Gastroesophageal sphincter (tissue), 4 donors: ENCODE data around the gene CAMK1D. TPM values are rescaled to one million over a fixed set of nuclear protein-coding genes. Genes with fewer than 3 reads are reported as not detected.

Experiments used
- ATAC-seq: fragments of 150-250 bp; one replicate; pipeline ENCODE4 v1.9.1; 2016; ENCODE audit warnings: mild to moderate bottlenecking, moderate library complexity
- H3K27ac ChIP-seq, 4 donors: fragments of 200-600 bp; sonication (generic) in 3 of 4; 1 replicate in 3 of 4; 2 replicates in 1 of 4; pipeline ENCODE4 v1.5.1; 2016 to 2019
- H3K27me3 ChIP-seq: fragments of 200-600 bp; sonication (generic); one replicate; pipeline ENCODE4 v1.5.1; 2019
- H3K36me3 ChIP-seq, 2 donors: fragments of 200-600 bp; sonication (generic); one replicate each; pipeline ENCODE4 v1.5.1; 2019; ENCODE audit warnings: control low read depth in 1 of 2
- H3K4me1 ChIP-seq, 3 donors: fragments of 200-600 bp; sonication (generic); 1 replicate in 2 of 3; 2 replicates in 1 of 3; pipeline ENCODE4 v1.5.1; 2016 to 2019; ENCODE audit warnings: control low read depth in 2 of 3
- H3K4me3 ChIP-seq, 2 donors: fragments of 200-600 bp; sonication (generic); one replicate each; pipeline ENCODE4 v1.5.1; 2019; ENCODE audit warnings: mild to moderate bottlenecking in 1 of 2, moderate library complexity in 1 of 2
- H3K9me3 ChIP-seq, 3 donors: fragments of 200-600 bp; sonication (generic); one replicate each; pipeline ENCODE4 v1.5.1; 2017 to 2019; ENCODE audit warnings: control low read depth in 2 of 3
- CTCF ChIP-seq, 4 experiments: fragments of 200-600 bp in 2 of 4; fragments of 450-650 bp in 2 of 4; sonication (generic) in 1 of 4; IDR thresholded peaks; one replicate each; pipeline ENCODE4 v1.5.1; 2017 to 2019; ENCODE audit warnings: antibody characterized with exemption in 4 of 4, mild to moderate bottlenecking in 2 of 4, moderate library complexity in 2 of 4
- EP300 ChIP-seq: sonication (generic); formaldehyde crosslinking; IDR thresholded peaks from one replicate; pipeline ENCODE4 v1.6.1; 2017; ENCODE audit warnings: antibody characterized with exemption, mild to moderate bottlenecking
- POLR2A ChIP-seq, 2 donors: fragments of 450-650 bp; IDR thresholded peaks; one replicate each; pipeline ENCODE4 v1.6.1; 2017; ENCODE audit warnings: antibody characterized with exemption in 2 of 2, mild to moderate bottlenecking in 2 of 2, moderate library complexity in 1 of 2
- POLR2AphosphoS5 ChIP-seq: sonication (generic); formaldehyde crosslinking; IDR thresholded peaks from one replicate; pipeline ENCODE4 v1.6.1; 2017; ENCODE audit warnings: antibody characterized with exemption
- WGBS, 2 donors: methylation state at CpG; one replicate each; pipeline ENCODE4 v1.1.5; 2018; ENCODE audit warnings: low coverage in 1 of 2; 5-methylcytosine and 5-hydroxymethylcytosine counted together
- total RNA-seq, 4 donors: library from RNA; depleted of rRNA; stranded (reverse); fragments of >200 nt; gene quantifications; one replicate each; pipeline ENCODE4 v1.1.0, GENCODE V29; 2016

CAMK1D gene
- total RNA-seq, 4 donors from 2014 or later = 11.6 to 18.3 (median 15.3) TPM

GRCh38 chr10:12872577-12872976, 523.2 kb downstream of the CAMK1D start:
- no peak overlapping the region for H3K27ac ChIP-seq
- H3K27me3 ChIP-seq = no peaks in the 10 kb centered on the region
- ATAC-seq = no peak
- H3K36me3 ChIP-seq = no peaks in the 10 kb centered on the region
- H3K9me3 ChIP-seq = no peaks in the 10 kb centered on the region
- WGBS, 2 donors = 90 to 95% methylated on average over 4 to 9 of the region's 9 CpGs
- H3K4me3 ChIP-seq = no peak overlapping the region
- no peak for TF ChIP-seq POLR2AphosphoS5
- no peak for TF ChIP-seq CTCF (IDR thresholded peaks at IDR 0.05)
- TF ChIP-seq EP300 = no peak
- TF ChIP-seq POLR2A (IDR thresholded peaks at IDR 0.05) = no peak
- H3K4me1 ChIP-seq = peaks cover 0 to 31% (median 0%) of the 10 kb centered on the region in 3 donors

DNA sequence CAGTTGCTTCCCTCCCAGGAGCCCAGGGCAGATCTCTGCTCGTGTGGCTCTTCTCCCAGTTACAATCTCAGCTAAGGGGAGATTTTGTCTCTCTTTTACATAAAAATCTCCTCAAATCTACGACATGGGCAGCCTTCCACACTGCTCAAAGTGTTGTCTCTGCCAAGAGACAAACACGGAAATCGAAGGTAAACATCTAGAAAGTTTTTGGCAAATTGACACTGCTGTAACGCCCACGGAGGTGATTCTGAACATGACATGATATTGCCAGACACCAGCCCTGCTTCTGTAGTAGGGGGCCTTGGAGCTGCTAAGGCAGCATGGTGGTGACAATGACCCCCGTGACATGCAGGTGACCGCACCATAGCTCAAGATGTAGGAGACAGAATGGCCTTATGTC, 523.8 kb downstream of the CAMK1D start:
- H3K36me3 ChIP-seq = no peaks in the 10 kb centered on the region
- TF ChIP-seq POLR2AphosphoS5 (no peak), CTCF (IDR thresholded peaks at IDR 0.05) (no peak), EP300 (no peak), POLR2A (IDR thresholded peaks at IDR 0.05) (no peak)
- no peak for ATAC-seq
- WGBS, 2 donors = 32 to 52% methylated on average over 3 to 7 of the region's 8 CpGs
- H3K4me3 ChIP-seq = no peak overlapping the region
- H3K27me3 ChIP-seq = no peaks in the 10 kb centered on the region
- peaks cover 0 to 31% (median 0%) of the 10 kb centered on the region in 3 donors for H3K4me1 ChIP-seq
- H3K9me3 ChIP-seq = no peaks in the 10 kb centered on the region
- no peak overlapping the region for H3K27ac ChIP-seq

DNA sequence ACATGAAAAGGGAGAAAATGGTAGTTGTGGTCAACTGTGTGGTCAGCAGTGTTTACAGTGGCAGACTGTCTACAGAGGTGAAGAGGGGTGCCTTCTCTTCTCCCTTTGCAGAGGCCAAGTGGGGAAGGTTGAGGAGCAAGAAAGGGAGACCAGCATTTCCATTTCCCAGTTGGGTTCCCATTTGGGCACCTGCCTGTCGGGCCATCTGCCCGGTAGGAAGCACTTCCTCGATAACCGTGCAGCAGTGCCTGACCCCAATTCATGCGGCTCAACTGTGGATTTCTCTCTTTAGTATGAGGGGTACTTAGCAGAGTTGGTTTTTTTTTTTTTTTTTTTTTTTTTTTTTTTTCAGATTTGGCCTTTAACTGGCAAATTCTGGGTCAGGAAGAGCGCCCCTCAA, 525.2 kb downstream of the CAMK1D start:
- no peak overlapping the region for H3K4me3 ChIP-seq
- no peaks in the 10 kb centered on the region for H3K9me3 ChIP-seq
- no peaks in the 10 kb centered on the region for H3K36me3 ChIP-seq
- TF ChIP-seq POLR2AphosphoS5 (no peak), CTCF (IDR thresholded peaks at IDR 0.05) (no peak)
- WGBS, 2 donors = 94% methylated on average over 5 of the region's 6 CpGs; no CpG with 5 or more reads in 1 of the 2 donors
- no peaks in the 10 kb centered on the region for H3K27me3 ChIP-seq
- no peak overlapping the region for H3K27ac ChIP-seq
- no peak for ATAC-seq
- H3K4me1 ChIP-seq = peaks cover 0 to 31% (median 0%) of the 10 kb centered on the region in 3 donors

DNA sequence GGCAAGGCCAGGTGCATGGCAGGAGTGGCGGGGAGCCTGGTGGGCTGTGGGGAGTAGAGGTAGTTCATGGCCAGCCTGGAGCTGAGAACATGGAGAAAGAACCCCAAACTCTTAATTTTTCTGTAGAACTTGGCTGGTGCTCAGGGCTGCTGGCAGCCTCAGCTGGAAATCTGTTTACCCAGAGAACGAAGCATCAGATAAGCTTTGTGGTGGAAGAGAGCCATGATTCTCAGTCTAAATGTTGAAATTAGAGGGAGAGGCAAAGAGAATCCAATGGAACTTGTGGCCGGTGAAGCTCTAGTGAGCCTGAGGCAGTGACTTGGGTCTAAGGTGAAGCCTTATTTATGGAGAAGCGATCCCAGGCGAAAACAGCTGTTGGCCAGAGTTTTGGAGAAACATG, 525.8 kb downstream of the CAMK1D start:
- no peak for ATAC-seq
- Histone ChIP-seq H3K9me3 (no peaks in the 10 kb centered on the region), H3K4me1 (peaks cover 0 to 35% (median 0%) of the 10 kb centered on the region in 3 donors), H3K27ac (peak overlapping the region in 1 of 4 donors; percentile 14), H3K36me3 (no peaks in the 10 kb centered on the region), H3K4me3 (no peak overlapping the region), H3K27me3 (no peaks in the 10 kb centered on the region)
- 28 to 55% methylated on average over 4 of the region's 5 CpGs for WGBS, 2 donors
- TF ChIP-seq POLR2AphosphoS5 (peak; percentile 45), POLR2A (IDR thresholded peaks at IDR 0.05) (no peak)

DNA sequence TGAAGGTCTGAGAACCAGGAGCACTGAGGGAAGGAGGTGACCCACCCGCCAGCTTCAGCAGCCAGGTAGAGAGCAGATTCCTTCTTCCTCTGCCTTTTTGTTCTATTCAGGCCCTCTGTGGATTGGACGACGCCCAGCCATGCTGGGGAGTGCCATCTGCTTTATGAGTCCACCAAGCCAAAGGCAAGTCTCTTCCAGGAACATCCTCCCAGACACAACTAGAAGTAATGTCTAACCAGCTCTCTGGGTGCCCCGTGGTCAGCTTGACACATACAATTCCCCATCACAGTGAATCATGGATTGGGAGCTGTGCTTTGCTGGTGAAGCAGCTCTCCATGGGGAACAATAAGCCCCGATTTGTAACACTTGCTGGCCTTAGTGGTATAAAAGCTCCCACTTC, 526.9 kb downstream of the CAMK1D start:
- no peaks in the 10 kb centered on the region for H3K36me3 ChIP-seq
- ATAC-seq = no peak
- TF ChIP-seq POLR2AphosphoS5 = no peak
- no peak for TF ChIP-seq CTCF (IDR thresholded peaks at IDR 0.05)
- no peak for TF ChIP-seq POLR2A (IDR thresholded peaks at IDR 0.05)
- TF ChIP-seq EP300 = no peak
- H3K9me3 ChIP-seq = no peaks in the 10 kb centered on the region
- no peak overlapping the region for H3K27ac ChIP-seq
- WGBS, 2 donors = 86 to 90% methylated on average over 1 to 2 of the region's 5 CpGs
- H3K4me3 ChIP-seq = no peak overlapping the region
- H3K4me1 ChIP-seq = peaks cover 0 to 47% (median 0%) of the 10 kb centered on the region in 3 donors
- H3K27me3 ChIP-seq = no peaks in the 10 kb centered on the region
